ENCODE results near the gene UGT1A10.

GRCh38 chr2:233654501-233654900, 18.3 kb downstream of the UGT1A10 start:
- TF ChIP-seq, protein P1, sequence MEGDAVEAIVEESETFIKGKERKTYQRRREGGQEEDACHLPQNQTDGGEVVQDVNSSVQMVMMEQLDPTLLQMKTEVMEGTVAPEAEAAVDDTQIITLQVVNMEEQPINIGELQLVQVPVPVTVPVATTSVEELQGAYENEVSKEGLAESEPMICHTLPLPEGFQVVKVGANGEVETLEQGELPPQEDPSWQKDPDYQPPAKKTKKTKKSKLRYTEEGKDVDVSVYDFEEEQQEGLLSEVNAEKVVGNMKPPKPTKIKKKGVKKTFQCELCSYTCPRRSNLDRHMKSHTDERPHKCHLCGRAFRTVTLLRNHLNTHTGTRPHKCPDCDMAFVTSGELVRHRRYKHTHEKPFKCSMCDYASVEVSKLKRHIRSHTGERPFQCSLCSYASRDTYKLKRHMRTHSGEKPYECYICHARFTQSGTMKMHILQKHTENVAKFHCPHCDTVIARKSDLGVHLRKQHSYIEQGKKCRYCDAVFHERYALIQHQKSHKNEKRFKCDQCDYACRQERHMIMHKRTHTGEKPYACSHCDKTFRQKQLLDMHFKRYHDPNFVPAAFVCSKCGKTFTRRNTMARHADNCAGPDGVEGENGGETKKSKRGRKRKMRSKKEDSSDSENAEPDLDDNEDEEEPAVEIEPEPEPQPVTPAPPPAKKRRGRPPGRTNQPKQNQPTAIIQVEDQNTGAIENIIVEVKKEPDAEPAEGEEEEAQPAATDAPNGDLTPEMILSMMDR (IDR thresholded peaks at IDR 0.05; ENCODE audit: low read depth, low read length) = no peak
- no peak for TF ChIP-seq MAX (IDR thresholded peaks at IDR 0.05; ENCODE audit: low read depth, low read length)
- TF ChIP-seq POLR2A (IDR thresholded peaks at IDR 0.05; ENCODE audit: extremely low read depth, insufficient read length) = no peak
- TF ChIP-seq MYC (IDR thresholded peaks at IDR 0.05; ENCODE audit: low read depth, low read length) = no peak
